GM12872 (cell line): ENCODE measurements around the gene SEZ6.

ENCODE experiments used
- CTCF ChIP-seq: IDR thresholded peaks from 3 replicates; pipeline ENCODE4 v1.5.1; 2011; ENCODE audit warnings: low read depth, mild to moderate bottlenecking, low read length, moderate library complexity; ENCODE audit not compliant: insufficient read depth

The SEZ6 gene

GRCh38 chr17:28950752-28951427 is 54.9 kb downstream of the SEZ6 start:
- TF ChIP-seq CTCF = no peak

DNA sequence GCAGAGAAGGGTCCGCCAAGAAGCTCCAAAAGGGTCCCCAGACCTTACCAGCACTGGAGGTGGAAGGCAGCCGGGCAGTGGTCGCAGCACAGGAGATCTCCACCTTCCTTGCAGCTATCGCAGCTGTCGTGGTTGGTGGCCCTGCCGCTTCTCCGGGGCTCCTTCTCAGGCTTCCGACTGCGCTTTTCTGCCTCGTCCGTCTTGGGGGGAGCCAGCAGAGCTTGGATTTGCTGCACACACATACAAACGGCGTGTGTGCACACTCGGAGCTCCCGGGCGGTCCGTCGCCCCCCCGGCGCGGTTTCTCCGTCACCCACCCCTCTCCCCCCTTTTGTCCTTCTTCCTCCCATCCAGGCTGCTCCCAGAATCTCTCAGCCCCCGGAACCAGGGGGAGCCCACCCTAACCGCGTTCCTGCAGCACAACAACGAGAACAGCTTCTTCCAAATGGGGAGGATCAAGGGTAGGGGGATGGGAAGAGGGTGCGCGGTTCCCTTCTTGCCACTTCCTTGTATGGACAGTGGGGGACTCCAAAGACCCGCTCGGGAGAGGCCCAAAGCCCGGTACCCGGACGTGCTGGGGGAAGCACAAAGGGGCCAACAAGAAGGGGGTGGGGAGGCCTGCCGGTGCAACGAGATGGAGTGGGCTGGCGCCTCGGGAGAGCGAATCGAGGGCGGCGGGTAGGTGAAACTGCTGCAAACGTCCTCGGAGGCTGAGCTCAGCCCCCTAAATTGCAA is 55.6 kb downstream of the SEZ6 start:
- no peak for TF ChIP-seq CTCF

- TF ChIP-seq CTCF = no peak
Measured at GRCh38 chr17:28949185-28950016, 56.4 kb downstream of the SEZ6 start.

GRCh38 chr17:28948873-28949184 is 57.0 kb downstream of the SEZ6 start:
- no peak for TF ChIP-seq CTCF

DNA sequence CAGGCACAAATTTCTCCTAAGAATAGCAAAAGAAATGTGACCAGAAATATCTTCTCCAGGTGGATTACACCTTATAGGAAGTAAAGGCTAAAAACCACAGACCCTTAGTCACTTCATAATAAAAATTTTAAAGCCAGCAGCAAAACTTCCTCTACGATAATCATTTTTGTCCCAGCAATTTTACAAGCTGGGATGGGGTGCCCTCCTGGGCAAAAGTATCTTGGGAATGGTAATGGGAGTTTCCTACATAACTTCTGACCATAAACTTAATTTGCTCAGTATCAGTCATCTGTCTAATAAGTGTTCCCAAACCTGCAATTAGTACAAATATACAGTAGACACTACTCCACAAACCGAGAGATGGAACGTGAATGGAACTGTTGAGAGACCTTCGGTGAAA is 57.5 kb downstream of the SEZ6 start:
- TF ChIP-seq CTCF = no peak

DNA sequence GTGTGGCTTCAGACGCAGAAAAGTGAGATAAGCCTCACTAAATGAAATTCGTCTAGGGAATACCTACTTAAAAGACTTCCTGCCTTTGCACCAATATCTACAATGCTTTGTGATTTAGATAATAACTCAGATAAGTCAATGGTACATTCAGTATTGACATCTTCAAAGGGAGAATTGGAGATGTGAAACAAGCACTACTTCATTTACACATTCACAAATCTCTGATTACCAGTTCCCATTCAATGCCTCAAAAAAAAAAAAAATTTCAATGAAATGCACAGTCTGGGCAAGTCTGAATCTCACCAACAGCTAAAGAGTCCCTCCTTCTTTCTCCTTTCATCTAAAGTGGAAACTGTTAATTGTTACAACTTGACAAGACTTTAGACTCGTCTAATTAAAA is 58.2 kb downstream of the SEZ6 start:
- no peak for TF ChIP-seq CTCF

DNA sequence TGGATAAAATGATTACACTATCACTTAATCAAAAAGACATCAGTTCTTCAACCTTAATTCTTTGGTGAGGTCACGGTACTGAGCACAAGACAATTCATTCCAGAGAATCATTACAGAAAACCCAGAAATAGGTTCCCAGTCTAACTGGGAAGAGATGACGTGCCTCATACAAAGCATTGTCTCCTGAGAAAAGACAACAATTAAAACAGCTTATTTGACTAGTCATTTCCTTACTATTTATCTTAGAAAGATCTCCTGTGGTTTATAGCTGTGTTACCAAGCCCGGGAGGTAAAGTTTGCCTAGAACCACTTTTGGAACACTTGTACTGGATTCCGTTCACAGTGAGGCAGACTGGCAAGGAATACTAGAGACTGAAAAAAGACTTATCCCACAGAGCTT is 59.6 kb downstream of the SEZ6 start:
- no peak for TF ChIP-seq CTCF
